ENCODE data around the gene SPEM2.

Gene SPEM2

DNA sequence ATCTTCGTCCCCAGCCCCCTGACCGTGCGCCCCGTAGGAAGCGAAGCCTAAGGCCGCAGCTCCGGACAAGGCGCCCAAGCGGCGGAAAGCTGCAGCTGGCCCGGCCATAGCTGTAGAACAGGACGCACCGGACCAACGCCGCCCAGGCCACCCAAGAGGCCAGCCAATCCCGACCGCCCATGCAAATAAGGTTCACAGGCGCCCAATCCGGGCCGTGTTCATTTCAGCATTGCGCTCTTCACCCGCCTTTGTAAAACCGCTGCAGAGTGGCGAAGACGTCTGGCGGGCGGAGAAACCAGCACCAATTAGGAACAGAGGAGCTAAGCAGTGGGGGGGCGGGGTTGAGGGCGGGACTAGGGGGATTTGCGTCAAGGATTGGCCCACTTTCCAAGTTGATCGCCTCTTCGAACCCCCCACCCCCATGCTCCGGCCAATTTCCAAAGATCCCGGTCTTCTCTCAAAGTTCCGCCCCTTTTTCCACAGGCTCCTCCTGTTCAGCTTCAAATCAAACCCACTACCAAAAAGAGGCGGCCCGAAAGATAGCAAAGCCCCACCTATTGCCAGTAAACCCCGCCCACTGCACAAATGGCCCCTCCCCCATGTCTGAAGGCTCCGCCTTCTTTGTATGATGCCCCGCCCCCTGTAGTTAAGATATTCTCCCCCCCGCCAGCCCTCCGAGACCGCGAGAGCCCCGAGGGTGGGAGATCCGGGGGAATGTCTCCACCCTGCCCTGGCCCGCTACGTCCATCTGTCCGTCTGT, 21.3 kb upstream of the SPEM2 start, which contains the start of gene TMEM256:
TMEM256 (minus strand) TSS at position 121 of the 760 bp plus-strand sequence; CDS start at position 108, 13 bp downstream.
- peak; percentile 95 for FAIRE-seq

DNA sequence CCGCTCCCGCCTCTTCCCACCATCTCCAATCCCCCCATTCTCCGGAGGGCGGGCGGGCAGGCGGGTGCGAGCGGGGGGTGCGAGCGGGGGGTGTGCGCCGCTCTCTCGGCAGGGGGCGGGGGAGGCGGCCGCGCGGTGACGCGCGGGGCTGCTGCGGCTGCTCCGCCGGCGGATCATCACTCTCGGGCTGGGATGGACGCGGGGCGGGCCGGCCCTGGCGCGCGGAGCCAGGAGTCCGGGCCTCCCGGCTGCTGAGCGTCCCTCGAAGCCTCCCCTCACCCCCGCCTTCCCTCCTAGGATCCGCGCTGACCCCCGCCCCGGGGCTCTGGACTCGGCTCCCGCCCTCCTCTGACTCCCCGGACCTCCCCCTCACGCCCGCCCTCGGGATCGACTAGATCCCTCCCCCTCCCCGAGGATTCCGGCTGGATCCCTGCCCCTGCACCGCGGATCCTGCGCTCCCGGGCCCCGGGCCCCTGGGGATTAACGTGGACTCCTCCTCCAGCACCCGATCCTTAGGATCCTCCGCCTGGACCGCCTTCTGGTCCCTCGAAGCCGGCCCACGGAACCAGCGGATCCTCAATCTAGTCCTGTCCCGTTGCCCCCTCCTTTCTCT, 20.6 kb upstream of the SPEM2 start:
- no peak for FAIRE-seq

DNA sequence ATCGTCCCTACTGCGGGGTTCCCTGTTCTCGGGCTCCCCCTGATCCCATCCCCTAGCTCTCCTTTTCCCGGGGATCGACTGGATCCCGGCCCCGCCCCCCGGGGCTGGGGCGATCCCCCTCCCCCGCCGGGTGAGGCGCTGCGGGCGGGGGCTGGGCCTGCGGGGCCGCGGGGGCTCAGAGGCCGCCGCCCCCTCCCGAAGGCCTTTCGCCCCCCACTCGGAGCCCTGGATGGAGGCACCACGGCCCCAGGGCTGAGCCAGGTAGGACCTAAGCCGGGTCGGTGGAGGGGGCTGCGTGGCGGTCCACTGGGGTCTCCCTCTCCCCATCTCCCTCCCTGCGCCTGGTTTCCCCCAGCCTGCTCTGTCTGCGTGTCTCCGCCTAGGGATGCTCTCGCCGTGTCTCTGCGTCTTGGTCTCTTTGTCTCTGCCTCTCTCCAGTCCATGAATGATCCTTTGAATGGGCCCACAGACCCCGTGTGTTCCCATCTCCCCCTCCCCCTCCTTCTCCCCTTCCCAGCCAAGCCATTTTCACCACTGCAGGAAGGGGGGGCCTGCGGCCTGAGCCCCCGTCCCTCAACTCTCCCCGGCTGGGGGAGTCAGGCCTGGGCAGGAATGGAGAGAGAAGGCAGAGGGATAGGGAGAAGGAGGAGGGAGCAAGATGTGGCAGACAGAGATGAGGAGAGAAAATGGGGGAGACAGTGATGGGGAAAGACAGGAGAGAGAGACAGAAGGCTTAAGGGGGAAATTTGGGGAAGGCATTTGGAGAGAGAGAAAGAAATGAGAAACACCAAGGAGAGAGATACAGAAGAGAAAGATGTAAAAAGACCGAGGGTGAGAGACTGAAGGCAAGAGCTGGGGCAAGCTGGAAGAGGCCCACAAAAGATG, 19.8 kb upstream of the SPEM2 start:
- FAIRE-seq: no peak

DNA sequence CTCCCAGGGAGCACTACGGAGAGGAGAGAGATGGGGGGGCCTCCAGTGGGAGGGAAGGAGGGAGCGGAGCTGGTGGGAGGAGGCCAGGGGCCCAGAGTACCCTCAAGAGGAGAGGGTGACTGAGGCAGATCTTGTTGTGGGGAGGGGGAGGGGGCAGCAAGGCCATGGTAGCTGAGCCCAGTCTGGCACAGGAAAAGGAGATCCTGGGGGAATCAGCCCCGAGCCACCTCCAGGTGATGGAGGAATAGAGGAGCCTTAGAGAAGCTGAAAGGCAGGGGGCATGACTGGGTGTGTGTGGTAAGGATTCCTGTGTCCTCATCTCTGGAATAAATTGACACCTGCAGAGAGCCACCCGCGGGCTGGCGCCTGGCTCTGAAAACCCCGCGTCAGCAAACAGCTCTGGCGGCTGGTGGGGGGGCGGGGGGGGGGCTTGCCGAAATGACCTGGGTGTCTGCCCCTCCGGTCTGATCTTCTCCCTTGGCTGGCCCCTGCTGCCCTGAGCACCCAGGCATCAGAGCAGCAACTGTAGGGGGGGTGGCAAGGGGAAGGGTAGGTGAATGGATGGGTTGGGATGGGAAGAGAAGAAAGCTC, 19.1 kb upstream of the SPEM2 start:
- FAIRE-seq: no peak

DNA sequence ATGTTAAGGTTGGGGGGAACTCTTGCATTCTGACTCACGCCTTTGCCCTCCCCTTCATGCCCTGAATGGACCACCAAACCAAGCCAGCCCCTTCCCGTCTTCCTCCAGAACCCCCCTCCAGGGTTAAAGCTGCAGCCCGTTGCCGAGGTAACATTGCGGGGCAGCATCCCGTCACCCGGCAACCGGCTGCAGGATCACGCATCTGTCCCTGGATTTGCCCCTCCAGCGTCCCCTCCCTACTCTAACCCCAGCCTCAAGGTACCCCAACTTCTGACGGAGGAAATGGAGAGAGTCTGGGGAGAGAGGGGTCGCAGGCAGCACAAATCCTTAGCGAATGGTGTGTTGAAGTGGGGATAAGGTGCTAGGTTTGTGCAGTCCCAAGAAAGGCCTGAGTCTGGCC, 18.3 kb upstream of the SPEM2 start:
- FAIRE-seq: no peak

DNA sequence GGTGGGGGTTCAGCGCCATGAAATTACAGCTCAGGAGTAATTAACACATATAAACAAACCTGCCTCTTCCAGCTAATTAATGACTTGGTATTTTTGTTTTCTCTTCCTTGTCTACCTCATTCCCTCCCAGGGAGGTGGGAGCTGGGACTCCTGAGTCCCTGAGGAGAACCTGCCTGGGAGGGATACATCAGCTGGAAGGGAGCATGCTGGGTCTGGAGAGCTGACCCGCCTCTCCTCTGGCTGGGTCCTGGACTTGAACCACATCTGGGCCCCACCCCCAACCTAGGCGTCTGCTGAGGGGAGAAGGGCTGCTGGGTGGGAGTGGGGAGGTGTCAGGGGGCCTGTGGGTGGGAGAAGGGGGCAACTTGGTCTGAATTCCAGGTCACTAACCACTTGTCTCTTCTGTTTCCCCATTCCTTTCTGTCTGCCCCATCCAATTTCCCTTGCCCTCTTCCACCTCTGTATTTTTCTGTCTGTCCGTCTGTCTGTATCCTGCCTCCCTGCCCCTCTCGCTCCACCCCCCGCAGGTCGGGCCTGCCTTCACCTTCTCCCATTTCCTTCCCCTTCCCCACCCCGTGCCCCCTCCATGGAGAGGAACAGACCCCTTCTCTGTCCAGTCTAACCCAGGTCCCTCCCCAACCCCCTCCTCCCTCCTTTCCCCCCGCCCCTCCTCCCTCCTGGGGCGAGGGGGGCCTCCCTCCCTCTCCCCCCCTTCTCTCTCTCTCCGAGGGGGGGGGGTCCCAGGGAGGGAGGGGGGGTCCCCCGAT, 17.7 kb upstream of the SPEM2 start, which contains the start of gene NLGN2:
NLGN2 (plus strand) TSS at position 361 of the 767 bp plus-strand sequence. CDS start 411 bp downstream, outside the sequence.
- no peak for FAIRE-seq

DNA sequence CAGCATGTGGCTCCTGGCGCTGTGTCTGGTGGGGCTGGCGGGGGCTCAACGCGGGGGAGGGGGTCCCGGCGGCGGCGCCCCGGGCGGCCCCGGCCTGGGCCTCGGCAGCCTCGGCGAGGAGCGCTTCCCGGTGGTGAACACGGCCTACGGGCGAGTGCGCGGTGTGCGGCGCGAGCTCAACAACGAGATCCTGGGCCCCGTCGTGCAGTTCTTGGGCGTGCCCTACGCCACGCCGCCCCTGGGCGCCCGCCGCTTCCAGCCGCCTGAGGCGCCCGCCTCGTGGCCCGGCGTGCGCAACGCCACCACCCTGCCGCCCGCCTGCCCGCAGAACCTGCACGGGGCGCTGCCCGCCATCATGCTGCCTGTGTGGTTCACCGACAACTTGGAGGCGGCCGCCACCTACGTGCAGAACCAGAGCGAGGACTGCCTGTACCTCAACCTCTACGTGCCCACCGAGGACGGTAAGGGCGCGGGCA, 17.1 kb upstream of the SPEM2 start:
- FAIRE-seq: no peak

DNA sequence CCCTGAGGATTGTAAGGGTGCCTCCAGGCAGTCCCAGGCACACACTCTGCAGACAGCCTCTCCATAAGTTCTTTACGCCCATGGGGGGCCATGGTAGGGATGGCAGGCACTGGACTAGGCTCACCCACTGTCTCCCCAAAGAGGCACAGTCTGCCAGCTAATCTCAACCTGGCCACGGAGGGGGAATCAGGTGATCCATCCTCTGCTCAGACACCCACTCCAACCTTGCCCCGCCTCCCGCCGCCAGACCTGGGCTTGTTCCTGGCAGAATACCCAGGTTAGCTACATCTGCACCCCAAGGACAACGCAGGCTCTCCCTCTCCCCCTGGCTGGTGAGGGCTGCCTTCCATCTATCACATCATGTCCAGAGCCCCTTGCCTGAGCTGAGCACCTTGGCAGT, 16.6 kb upstream of the SPEM2 start:
- FAIRE-seq: no peak

DNA sequence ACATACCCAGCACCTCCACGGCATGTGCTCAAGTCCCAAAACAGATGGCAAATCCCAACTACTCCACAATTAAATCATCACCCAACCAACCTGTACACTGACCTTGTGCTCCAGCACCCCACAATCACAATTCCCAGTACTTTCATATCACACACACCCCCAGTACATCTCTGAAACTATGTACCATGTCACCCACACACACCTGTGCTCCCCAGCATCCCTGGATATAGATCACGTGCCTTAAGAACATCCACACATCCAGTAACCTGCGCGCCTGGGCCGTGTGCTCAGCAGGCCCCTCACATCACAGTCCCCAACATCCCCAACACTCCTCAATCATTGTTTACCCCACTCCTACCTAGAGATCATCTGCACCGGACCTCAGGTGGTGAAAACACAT, 15.7 kb upstream of the SPEM2 start:
- FAIRE-seq: no peak

DNA sequence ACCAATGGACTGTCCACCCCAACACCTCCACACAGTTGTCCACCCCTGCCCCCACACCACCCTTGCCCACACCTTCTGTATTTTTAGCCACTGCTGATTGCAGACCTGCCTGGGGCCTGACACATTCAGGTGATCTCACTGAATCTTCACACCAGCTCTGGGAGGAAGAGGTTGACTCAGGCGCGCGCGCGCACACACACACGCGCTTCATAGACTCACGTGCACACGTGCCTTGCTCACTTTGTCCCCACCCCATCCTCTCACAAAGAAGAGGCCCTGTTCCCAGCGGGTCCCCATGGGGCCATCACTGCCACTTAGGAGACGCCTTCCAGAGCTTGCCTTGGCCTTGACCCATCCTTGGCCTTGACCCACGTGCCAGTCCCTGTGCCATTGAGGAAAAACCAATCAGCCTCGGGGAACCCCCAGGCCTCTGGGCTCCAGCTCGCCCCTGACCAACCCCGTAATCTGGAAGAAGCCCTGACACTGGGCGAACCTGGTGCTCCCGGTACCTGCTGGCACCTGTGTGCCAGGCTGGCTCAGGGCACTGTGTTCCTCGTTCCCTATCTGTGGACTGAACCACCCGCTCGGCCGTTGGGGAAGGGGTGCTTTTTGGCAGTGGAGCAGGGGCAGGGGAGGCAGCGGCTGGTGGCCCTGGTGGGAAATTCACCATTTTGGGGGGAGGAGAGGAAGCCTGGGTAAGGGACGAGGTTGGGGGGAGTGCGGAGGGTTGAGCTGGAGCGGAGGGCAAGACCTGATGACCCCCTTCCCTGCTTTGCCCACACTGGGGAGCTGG, 14.6 kb upstream of the SPEM2 start:
- FAIRE-seq: no peak

DNA sequence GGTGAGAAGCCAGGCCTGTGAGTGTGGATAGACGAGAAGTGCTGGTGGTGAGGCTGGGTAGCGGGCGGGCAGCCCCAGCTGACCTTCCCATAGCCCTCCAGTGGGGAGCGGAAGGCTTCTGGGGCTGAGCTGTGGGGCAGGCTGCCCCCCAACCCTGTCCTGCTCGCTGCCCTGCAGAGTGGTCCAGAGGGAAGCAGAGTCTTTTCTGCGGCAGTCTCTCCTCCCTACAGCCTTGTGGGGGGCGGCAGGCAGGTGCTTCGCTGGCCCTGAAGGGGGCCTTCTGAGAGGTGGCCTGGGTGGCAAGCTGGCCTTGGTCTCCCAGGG, 14.0 kb upstream of the SPEM2 start:
- FAIRE-seq: no peak

DNA sequence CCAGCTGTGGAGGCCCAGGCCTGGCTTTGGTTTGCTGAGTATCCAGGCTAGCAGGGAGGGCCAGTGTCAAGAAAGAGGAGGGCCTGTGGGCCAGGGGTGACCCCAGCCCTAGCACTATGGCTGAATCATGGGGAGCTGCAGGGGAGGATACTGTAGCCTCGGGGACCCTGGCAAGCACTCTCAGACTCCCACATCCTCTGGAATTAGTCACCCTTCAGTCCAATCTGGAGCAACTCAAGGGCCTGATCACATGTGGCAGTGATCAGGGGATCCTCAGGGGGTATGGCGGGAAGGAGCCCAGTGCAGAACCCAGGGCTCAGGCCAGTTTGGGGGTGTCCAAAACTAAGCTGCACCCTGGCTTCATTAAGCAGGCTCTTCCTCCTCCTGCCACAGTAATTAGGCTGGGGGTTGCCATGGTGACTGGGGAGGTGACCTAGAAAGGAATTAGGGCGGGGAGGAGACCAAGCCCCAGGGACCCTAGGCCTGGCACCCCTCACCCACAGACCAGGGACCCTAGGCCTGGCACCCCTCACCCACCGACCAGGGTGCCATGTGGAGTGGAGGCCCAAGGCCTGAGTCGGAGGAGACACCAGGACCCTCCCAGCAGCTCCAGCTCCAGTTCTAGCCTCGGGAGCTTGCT, 11.9 kb upstream of the SPEM2 start:
- FAIRE-seq: no peak

DNA sequence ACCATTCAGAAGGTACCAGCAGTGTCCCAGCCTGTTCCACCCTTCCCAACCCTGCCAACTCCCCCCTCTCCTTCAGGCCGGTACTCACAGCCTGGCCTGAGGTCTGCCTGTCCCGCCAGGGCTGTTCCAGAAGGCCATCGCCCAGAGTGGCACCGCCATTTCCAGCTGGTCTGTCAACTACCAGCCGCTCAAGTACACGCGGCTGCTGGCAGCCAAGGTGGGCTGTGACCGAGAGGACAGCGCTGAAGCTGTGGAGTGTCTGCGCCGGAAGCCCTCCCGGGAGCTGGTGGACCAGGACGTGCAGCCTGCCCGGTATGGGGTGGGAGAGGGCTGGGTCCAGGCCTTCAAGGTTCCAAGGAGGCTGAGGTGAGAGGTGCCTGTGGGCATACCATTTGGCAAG, 10.6 kb upstream of the SPEM2 start:
- no peak for FAIRE-seq

DNA sequence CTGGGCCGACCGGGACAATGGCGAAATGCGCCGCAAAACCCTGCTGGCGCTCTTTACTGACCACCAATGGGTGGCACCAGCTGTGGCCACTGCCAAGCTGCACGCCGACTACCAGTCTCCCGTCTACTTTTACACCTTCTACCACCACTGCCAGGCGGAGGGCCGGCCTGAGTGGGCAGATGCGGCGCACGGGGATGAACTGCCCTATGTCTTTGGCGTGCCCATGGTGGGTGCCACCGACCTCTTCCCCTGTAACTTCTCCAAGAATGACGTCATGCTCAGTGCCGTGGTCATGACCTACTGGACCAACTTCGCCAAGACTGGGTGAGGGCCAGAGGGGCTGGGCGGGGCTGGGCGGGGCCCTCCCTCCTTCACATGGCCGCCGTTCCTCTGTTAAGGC, 9.6 kb upstream of the SPEM2 start:
- FAIRE-seq: no peak

DNA sequence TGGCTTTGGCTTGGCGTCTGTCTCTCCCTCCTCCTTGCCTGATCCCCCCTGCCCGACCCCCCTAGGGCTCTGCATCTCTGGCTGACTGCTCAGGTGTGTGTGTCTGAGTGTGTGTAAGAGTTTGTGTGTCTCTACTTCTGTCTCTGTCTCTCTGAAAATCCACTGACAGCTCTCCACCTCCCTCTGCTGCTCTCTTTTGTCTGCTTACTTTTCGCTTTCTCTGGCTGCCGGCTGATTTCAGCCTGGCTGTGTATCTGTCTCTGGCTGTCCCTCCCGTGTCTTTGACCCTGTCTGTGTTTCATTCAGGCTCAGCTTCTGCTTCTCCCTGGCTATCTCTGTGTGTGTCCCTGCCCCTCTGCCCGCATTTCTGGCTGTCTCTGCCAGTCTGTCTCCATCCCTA, 9.1 kb upstream of the SPEM2 start:
- FAIRE-seq: no peak

DNA sequence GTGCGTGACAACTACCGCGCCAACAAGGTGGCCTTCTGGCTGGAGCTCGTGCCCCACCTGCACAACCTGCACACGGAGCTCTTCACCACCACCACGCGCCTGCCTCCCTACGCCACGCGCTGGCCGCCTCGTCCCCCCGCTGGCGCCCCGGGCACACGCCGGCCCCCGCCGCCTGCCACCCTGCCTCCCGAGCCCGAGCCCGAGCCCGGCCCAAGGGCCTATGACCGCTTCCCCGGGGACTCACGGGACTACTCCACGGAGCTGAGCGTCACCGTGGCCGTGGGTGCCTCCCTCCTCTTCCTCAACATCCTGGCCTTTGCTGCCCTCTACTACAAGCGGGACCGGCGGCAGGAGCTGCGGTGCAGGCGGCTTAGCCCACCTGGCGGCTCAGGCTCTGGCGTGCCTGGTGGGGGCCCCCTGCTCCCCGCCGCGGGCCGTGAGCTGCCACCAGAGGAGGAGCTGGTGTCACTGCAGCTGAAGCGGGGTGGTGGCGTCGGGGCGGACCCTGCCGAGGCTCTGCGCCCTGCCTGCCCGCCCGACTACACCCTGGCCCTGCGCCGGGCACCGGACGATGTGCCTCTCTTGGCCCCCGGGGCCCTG, 8.3 kb upstream of the SPEM2 start:
- FAIRE-seq: no peak

DNA sequence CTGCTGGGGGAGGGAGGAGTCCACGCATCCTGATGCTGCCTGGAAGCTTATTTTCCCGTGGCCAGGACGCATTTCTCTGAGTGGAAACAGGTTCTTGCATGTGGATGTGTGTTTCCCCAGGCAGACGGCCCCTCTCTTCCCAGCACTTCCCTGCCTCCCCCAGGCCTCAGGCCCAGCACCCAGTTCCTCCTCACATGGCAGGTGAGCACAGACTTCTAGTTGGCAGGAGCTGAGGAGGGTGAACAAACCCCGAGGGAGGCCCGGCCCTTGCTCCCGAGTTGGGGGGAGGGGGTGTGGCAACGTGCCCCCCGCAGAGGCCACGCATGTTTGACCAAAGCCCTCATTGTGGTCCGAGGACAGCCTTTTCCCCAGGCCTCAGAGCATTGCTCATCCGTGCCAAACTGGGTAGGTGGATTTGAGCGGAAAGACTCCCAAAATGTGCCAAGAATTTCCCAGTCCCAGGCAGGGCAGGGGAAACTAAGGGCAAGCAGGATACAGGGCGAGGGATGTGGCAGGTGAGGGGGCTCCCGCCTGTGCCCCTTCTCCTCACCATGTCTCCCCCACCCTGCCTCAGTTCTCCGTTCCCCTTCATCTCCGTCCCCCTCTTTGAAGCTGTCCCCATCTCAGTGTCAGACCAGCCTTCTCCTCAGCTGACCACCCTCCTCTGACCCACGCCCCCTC, 6.8 kb upstream of the SPEM2 start:
- no peak for FAIRE-seq

DNA sequence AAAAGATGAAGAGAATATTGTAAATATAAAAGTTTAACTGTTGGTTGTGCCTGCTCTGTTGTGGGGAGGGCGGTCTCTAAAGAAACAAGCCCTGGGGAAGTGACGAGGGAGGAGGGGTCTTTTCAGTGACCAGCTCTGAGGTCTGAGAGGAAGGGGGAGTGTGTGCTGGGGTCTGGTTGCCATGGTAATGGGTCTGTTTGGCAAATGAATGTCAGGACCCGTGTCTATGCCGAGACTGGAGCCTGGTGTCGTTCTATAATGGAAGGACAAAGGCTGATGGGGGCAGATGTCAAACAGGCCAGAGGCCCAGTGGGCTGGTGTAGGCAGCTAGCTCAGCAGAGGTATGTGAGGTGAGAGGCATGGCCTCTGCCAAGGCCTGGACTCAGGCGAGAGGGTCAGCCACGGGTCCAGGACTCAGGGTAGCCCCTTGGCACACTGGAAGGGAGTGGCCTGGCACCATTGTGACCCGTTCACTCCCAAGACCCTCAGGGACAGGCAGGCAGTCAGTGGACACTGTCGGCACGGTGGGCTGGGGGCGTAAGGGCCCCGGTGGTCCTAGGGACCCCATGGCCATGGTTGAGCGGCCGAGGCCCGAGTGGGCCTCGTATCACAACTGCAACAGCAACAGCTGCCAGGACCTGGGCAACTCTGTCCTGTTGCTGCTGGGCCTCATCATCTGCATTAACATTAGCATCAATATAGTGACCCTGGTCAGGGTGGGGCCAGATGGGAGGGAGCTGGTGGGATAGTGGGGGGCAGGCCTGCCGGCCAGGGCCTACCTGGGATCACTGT, 5.4 kb upstream of the SPEM2 start, which contains the start of gene SPEM1:
SPEM1 (plus strand) TSS at position 506 of the 792 bp plus-strand sequence; CDS start at position 567, 61 bp downstream.
- no peak for FAIRE-seq

DNA sequence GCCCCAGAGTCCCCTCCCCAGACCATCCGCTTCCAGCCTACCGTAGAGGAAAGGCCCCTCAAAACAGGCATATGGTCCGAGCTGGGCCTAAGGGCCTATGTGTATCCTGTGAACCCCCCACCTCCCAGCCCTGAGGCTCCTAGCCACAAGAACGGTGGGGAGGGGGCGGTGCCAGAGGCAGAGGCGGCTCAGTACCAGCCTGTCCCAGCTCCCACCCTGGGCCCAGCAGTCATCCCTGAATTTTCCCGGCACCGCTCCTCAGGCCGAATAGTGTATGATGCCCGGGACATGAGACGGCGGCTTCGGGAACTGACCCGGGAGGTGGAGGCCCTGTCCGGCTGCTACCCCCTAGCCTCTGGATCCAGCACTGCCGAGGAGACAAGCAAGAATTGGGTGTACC, 4.2 kb upstream of the SPEM2 start:
- no peak for FAIRE-seq
